ENCODE results near the gene PGP. TPM values are rescaled to one million over a fixed set of nuclear protein-coding genes. Genes with fewer than 3 reads are reported as not detected.

The PGP gene
- total RNA-seq, 1 donor from 2014 or later: 26.1 TPM

DNA sequence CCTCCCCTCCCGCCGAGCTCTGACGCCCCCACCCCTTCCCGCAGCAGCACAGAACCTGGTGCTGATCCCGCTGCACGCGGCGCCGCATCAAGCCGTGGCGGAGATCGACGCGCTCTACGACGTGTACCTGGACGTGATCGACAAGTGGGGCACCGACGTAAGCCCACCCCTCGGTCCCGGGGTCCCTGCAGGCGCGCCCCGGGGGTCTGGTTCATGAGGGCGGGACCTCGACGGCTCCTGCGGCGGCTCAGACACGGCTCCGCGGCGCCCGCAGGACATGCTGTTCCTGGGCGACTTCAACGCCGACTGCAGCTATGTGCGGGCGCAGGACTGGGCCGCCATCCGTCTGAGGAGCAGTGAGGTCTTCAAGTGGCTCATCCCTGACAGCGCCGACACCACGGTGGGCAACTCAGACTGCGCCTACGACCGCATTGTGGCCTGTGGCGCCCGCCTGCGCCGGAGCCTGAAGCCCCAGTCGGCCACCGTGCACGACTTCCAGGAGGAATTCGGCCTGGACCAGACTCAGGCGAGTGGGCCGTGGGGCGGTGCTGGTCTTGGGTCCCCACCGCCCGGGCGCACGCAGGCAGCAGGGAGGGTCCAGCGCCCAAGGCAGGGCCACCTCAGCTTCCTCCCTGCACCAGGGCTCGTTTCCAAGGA lies 23.0 kb upstream of the PGP start:
- intact Hi-C loops (cut with micrococcal nuclease): no loop called here

DNA sequence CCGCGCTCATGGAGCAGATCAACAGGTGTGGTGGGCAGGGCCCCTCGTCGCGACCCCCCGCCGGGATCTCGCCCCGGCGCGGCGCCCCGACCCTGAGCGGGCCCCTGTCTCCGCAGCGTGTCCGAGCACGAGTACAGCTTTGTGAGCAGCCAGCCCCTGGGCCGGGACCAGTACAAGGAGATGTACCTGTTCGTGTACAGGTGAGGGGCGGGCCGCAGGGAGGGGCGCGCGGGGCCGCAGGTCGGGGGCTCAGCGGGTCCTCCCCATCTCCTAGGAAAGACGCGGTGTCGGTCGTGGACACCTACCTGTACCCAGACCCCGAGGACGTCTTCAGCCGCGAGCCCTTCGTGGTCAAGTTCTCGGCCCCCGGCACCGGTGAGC lies 22.5 kb upstream of the PGP start:
- intact Hi-C loops (cut with micrococcal nuclease): no loop called here

- intact Hi-C loops (cut with micrococcal nuclease): no loop called here
Measured at GRCh38 chr16:2236337-2237101, 21.9 kb upstream of the PGP start, which contains the start of gene DNASE1L2. TSS of gene DNASE1L2 (plus strand) at chr16:2236444. CDS start at chr16:2236817, 373 bp downstream.

GRCh38 chr16:2235695-2236336 lies 21.2 kb upstream of the PGP start:
- intact Hi-C loops (cut with micrococcal nuclease): no loop called here

- intact Hi-C loops (cut with micrococcal nuclease): no loop called here
Measured at GRCh38 chr16:2235234-2235651, 20.6 kb upstream of the PGP start.

DNA sequence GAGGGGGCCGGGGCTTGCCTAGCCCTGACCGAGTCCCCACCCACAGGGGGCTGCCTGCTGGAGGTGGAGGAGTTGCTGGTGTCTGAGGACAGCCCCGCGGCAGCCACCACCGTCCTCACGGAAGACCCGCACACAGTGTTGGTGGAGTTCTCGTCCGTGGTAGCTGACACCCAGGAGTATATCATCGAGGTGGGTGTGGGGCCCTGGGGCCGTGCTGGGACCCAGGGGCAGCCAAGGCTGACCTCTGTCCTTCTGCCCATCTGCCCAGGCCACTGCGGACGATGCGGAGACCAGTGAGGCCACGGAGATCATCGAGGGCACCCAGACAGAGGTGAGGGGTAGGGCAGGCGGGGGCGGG lies 20.2 kb upstream of the PGP start:
- intact Hi-C loops (cut with micrococcal nuclease): no loop called here

GRCh38 chr16:2233872-2234812 lies 19.5 kb upstream of the PGP start:
- intact Hi-C loops (cut with micrococcal nuclease): no loop called here

GRCh38 chr16:2233046-2233775 lies 18.6 kb upstream of the PGP start:
- intact Hi-C loops (cut with micrococcal nuclease): no loop called here

GRCh38 chr16:2232094-2232990 lies 17.7 kb upstream of the PGP start:
- intact Hi-C loops (cut with micrococcal nuclease): no loop called here

- intact Hi-C loops (cut with micrococcal nuclease): no loop called here
Measured at GRCh38 chr16:2231016-2231931, 16.6 kb upstream of the PGP start.

- intact Hi-C loops (cut with micrococcal nuclease): no loop called here
Measured at GRCh38 chr16:2230376-2230775, 15.7 kb upstream of the PGP start.

DNA sequence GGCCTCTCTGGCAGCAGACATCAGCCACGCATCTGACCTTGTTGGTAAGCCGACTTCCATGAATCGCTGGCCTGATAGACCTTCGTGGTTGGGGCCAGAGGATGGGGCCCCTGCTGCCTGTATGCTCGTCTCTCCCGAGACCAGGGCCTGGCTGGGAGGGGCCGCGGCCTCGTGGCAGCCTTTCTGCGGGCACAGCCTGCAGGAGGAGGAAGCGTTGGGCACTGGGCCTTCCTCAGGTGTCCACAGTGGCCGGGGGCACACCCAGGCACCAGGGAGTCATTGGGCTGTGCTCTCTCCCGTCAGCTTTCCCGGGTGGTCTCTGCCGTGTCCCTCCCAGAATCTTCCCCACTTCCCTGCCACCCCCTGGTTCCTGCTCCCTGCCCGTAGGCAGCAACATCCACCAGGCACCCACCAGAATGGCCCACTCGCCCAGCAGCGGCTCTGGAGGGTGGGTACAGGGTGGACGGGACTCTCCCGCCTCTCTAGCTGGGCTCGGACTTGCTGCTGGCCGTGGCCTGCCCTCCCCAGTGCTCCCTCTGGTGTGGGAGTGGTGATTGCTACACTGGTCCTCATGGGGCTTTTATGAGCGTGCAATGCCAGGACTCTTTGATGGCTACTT lies 15.1 kb upstream of the PGP start:
- intact Hi-C loops (cut with micrococcal nuclease): no loop called here

DNA sequence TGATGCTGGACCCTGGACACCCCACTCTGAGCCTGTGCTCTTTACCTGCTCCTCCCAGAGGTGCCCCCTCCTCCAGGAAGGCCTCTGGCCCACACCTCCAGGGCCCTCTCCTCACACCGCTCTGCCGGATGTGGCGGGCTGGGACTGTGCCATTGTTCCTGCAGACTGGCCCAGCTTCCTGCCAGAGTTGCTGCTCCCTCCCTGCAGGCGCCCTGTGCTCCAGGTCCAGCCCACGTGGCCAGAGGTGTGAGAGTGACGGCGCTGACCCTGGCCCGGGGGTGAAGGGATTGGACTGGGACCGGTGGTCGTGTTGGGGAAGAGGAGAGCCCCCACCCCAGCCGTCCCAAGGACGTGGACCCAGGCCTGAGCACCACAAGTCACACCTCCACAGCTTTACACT lies 14.5 kb upstream of the PGP start:
- intact Hi-C loops (cut with micrococcal nuclease): no loop called here

GRCh38 chr16:2228161-2228824 lies 13.7 kb upstream of the PGP start:
- intact Hi-C loops (cut with micrococcal nuclease): no loop called here

DNA sequence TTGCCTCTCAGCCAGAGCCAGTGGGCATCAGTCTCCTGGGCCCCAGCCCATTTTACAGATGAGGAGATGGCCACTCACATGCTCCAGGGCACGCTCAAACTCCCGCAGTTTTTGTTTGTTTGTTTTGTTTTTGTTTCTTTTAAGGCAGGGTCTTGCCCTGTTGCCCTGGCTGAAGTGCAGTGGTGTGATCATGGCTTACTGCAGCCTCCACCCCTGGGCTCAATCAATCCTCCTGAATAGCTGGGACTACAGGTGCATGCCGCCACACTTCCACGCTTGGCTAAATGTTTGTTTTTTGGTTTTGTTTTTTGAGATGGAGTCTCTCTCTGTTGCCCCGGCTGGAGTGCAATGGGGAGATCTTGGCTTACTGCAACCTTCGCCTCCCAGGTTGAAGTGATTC lies 12.3 kb upstream of the PGP start:
- intact Hi-C loops (cut with micrococcal nuclease): no loop called here

GRCh38 chr16:2226245-2226793 lies 11.7 kb upstream of the PGP start:
- intact Hi-C loops (cut with micrococcal nuclease): no loop called here

- intact Hi-C loops (cut with micrococcal nuclease): loop anchor here (1.0 to 2.0 kb wide), 3 partner anchors 9 to 205 kb away; partner anchors contain the start of genes CCNF and ECI1
Measured at GRCh38 chr16:2223942-2224486, 9.4 kb upstream of the PGP start.

All from T-helper 2 cell treated with Interferon-gamma antibody and Interleukin-4, amounts not matched to agents 100 ng/mL and 5 ng/mL, for 36 hours (primary cell).